Measurements from ENCODE around the gene FAM120A. TPM values are rescaled to one million over a fixed set of nuclear protein-coding genes. Genes with fewer than 3 reads are reported as not detected.
A peak's percentile ranks its signal among the peaks of the same experiment; 100 is the strongest.

Gene FAM120A
- total and polyA plus RNA-seq, 2 of the 13 experiments (the other 11 are each of a cell fraction or from before 2014, with no cell fraction given), result 41.3 to 44.4 TPM

DNA sequence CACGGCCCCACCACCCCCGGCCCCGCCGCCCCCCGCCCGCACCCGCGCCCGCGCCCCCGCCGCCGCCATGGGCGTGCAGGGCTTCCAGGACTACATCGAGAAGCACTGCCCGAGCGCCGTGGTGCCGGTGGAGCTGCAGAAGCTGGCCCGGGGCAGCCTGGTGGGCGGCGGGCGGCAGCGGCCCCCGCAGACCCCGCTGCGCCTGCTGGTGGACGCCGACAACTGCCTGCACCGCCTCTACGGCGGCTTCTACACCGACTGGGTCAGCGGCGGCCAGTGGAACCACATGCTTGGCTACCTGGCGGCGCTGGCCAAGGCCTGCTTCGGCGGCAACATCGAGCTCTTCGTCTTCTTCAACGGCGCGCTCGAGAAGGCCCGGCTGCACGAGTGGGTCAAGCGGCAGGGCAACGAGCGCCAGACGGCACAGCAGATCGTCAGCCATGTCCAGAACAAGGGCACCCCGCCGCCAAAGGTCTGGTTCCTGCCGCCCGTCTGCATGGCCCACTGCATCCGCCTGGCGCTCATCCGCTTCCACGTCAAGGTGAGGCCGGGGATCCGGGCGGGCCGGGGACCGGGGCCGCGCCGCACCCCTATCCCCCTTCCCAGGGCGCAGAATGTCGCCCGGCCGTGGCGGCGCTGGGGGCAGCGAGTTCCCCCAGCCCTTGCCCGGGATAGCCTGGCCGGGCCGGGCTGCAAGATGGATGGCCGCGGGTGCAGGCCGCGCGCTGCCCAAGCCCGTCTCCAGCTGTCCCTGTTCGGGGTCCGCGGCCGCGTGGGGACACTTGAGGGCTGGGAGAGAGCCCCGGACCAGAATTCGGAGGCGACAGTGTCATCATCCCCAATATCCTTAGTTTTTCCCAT, 594 bp downstream of the FAM120A start (continued):
- peak; percentile 19; the same call in 1 of the 2 replicates for TF ChIP-seq NFAT5 (CRISPR knock-in tag; IDR thresholded peaks at IDR 0.05)
- no peak for TF ChIP-seq PAWR (CRISPR knock-in tag; IDR thresholded peaks at IDR 0.05; ENCODE audit: borderline replicate concordance)
- TF ChIP-seq ZKSCAN1 (IDR thresholded peaks at IDR 0.05; ENCODE audit: low read length), result no peak
- TF ChIP-seq ARID2 (CRISPR knock-in tag; IDR thresholded peaks at IDR 0.05; ENCODE audit: borderline replicate concordance), result no peak
- TF ChIP-seq KLF6 (CRISPR knock-in tag; IDR thresholded peaks at IDR 0.05), result peak; percentile 30; the same call in 1 of the 2 replicates
- no peak; the same call in 1 of the 2 replicates for TF ChIP-seq TGIF2 (CRISPR knock-in tag; IDR thresholded peaks at IDR 0.05)
- peak; percentile 22 to 72; a peak in 2 of 4 replicates for TF ChIP-seq HMGXB4 (CRISPR knock-in tag; IDR thresholded peaks at IDR 0.05; ENCODE audit: borderline replicate concordance in 1 of 2, low read depth in 1 of 2)
- TF ChIP-seq, protein P1, sequence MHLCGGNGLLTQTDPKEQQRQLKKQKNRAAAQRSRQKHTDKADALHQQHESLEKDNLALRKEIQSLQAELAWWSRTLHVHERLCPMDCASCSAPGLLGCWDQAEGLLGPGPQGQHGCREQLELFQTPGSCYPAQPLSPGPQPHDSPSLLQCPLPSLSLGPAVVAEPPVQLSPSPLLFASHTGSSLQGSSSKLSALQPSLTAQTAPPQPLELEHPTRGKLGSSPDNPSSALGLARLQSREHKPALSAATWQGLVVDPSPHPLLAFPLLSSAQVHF (CRISPR knock-in tag; IDR thresholded peaks at IDR 0.05), result 0 out of 2 replicates have a peak, but pooled peaks have one; percentile 46
- TF ChIP-seq SP140L (CRISPR knock-in tag; IDR thresholded peaks at IDR 0.05; ENCODE audit: borderline replicate concordance), result no peak
- peak; percentile 65; the same call in 1 of the 2 replicates for TF ChIP-seq ZFP91 (CRISPR knock-in tag; IDR thresholded peaks at IDR 0.05; ENCODE audit: borderline replicate concordance)
- no peak for TF ChIP-seq ZBTB49 (CRISPR knock-in tag; IDR thresholded peaks at IDR 0.05; ENCODE audit: borderline replicate concordance)

Data from HepG2 (cell line).